C1 segment of cervical spinal cord (tissue), 14 donors: ENCODE results near the gene PALLD.

Experiments
- DNase-seq, 14 donors: peaks; one replicate each; lab custom pipeline; 2025; lab: John Stamatoyannopoulos, UW

PALLD gene

DNA sequence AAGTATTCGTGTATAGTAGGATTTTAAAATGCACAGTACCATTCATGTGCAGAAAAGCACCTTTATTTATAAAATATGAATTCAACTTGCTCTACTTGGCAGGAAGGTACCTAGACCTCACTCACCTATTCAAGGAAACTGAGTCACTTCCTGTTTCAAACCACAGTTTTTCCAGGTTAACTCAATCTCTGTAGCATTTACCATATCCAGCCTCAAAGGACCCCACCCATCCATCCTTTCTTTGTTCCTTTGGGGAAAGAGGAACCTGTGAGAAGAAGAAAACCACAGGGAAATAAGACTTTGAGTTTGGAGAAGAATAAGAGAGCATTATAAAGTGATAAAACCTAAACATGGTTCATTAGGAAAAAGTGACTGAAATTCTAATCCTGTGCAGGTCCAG, 262.5 kb downstream of the PALLD start:
- DNase-seq, result no peak

GRCh38 chr4:168759959-168760527, 263.2 kb downstream of the PALLD start:
- peak in 1 of 14 donors; percentile 25 for DNase-seq

GRCh38 chr4:168761066-168761465, 264.2 kb downstream of the PALLD start:
- DNase-seq, result no peak

GRCh38 chr4:168765322-168765721, 268.5 kb downstream of the PALLD start:
- no peak for DNase-seq

DNA sequence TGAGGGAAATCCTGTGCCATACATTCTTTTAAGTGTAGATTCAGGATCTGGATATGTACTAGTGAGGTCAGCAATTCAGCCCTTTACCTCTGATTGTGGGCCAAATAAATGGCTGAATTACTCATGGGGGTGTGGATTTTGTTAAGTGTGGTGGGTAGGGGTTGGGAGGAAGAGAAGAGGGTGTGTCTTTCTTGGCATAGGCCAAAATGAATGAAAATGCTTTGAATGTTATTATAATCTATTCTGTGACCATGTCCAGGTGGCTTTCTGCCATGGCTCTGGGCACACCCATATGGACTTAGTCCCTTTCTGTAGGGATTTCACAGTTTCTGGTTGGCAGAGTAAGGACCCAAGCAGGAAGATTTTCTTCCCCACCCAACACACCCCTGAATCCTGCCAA, 268.9 kb downstream of the PALLD start:
- no peak for DNase-seq

DNA sequence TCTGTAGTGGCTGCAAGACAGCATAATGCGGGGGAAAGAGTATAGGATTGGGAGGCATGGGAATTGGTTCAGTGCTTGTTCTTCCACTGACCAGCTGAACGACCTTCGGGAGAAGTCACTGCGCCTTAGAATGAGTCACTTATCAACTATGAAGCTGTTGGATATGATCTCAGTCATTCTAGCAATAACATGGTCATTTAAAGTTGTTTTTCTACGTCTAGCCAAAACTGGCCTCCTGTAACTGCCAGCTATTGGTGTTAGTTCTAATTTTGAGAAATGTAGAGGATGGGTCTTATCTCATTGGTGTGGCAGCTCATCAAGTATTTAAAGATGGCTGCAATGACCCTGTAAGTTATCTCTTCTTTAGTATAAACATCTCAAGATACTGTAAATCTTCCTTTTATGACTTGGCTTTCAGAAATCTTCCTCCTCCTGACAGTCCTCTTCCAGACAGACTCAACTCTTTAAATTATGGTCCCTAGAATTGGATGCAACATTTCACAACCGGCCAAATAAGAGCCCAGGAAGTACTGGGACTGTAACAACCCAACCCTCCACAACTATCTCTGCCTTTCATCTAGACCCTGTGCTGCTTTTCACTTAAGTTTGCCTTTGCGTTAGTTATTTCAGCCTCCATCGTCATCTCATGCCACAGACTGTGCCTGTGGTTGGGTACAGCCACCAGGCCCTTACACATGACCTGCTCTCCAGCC, 269.9 kb downstream of the PALLD start:
- DNase-seq, result no peak

DNA sequence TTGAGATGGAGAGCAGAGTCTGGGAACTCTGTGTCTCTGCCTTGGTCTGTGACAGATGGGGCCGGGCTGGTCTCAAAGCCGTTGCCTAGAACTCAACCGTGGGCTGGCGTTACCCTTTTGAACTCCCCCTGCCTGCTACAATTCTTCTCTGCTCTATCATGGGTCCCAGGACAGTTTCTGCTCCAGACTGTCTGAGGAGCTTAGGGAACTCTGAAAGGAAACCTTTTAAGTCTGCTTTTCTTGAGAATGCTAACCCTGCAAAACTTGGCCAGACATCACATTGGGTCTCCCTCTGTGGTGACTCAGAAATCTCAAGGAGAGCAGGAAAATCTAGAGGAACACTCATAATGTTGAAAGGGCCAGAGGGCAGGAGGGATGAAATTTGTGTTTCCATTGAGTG, 272.6 kb downstream of the PALLD start:
- DNase-seq, result peak in 1 of 14 donors; percentile 7

GRCh38 chr4:168769837-168770236, 273.0 kb downstream of the PALLD start:
- DNase-seq, result no peak

DNA sequence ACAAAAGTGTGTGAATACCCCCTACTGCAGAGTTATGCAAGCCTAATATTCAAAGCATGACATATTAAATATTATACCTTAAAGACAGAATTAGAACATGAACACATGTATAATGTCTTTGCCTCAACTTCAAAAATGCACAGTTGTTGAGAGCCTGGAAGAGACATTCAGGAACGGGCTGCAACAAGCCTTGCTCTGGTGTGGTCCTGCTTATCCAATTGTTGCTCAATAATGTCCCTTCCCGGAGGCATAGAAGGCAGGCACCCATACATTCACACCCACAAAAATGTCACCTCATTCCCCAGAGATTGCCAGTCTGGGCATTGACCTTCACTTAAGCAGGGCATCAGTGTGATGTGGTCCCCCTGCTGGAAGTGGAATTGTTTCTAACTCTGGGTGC, 274.4 kb downstream of the PALLD start:
- no peak for DNase-seq

GRCh38 chr4:168773388-168774195, 276.7 kb downstream of the PALLD start:
- DNase-seq, result no peak

DNA sequence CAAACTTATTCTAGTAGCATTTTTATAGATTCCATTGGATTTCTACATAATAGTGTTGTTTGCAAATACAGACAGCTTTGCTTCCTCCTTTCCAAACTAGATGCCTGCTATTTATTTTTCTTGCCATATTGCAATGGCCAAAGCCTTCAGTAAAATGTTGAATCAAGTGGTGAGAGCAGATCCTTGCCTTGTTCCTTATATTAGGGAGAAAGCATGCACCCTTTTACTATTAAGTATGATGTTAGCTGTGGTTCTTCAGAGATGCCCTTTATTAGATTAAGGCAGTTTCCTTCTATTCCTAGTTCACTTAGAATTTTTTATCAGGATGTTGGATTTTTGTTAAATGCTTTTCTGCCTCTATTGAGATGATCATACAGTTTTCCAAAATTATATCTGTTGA, 279.5 kb downstream of the PALLD start:
- DNase-seq, result no peak

- DNase-seq, result no peak
These were observed 280.6 kb downstream of the PALLD start for GRCh38 chr4:168777277-168777965.

- no peak for DNase-seq
These were observed 284.5 kb downstream of the PALLD start for GRCh38 chr4:168781341-168781740.

- no peak for DNase-seq
These were observed 285.1 kb downstream of the PALLD start for GRCh38 chr4:168781926-168782325.

- DNase-seq, result no peak
These were observed 285.6 kb downstream of the PALLD start for GRCh38 chr4:168782439-168782838.

- no peak for DNase-seq
These were observed 288.1 kb downstream of the PALLD start for GRCh38 chr4:168784786-168785461.

DNA sequence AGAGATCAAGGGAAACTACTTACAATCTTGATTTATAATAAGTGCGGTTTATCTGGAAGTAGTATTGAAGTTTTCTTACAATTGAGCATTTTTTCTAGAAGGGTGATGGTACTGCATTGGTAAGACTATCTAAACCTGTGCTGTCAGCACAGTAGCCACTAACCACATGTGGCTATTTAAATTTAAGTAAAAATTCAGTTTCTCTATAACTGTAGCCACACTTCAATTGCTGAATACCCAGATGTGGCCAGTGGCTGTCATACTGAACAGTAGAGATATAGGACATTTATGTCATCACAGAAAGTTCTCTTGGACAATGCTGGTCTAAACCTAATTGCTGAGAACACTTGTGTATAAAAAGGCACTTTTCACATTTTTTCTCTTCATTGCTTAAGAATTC, 290.5 kb downstream of the PALLD start:
- DNase-seq, result no peak

DNA sequence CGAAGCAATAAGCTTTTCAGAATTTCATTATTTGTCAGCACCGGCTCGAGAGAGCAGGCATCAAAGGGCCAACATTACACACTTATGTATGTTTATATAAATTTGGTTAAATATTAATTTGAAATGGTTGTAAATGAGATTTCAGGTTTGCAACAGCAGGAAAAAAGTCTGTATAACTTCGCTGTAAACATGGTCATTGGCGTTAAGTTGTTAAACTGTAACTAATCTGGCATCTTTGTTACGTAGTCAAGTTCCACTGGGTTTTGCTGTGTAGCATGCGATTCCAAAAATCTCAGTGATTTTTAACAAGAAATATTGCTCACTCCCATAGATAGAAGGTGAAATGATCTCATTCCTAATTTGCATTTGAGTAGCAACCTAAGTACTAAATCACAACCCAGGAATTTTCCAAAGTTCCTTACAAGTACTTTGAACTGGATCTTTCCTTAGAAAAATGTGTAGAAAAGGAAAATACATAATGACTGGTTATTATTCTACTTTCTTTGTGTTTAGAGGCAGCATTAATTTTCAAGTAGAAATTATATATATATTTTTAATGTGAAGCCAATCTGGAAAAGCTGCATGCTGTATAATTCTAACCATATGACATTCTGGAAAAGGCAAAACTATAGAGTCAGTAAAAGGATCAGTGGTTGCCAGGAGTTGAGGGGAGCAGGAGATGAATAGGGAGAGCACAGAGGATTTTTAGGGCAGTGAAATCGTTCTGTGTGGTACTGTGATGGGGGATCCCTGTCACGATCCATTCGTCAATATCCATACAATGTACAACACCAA, 291.1 kb downstream of the PALLD start:
- no peak for DNase-seq

DNA sequence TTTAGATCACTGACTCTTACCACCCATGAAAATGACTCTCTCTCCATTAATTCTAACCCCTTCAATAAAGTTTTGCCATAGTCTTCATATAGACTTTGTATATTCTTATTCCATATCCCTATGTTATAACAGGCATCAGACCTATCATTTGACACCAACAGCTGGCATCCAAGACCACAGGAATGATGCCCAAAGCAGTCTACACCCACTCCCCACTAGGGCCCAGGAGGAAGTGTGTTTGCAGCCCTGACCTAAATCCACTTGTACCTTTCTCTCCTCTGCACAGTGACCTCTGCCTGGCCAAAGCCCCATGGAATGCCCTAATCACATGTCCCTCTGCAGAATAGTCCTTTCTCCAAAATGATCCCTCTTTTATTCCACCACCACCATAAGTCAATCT, 294.0 kb downstream of the PALLD start:
- no peak for DNase-seq

DNA sequence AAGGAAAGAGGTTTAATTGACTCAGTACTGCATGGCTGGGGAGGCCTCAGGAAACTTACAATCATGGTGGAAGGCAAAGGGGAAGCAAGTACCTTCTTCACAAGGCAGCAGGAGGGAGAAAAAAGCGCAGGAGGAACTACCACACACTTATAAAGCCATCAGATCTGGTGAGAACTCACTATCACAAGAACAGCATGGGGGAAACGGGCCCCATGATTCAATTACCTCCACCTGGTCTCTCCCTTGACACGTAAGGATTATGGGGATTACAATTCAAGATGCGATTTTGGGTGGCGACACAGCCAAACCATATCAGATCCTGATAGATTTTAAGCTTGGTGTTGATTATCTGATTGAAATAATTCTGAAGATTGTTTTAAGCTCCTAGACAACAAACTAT, 294.5 kb downstream of the PALLD start:
- DNase-seq, result no peak

GRCh38 chr4:168793542-168793941, 296.7 kb downstream of the PALLD start:
- DNase-seq, result no peak
